ENCODE data around the gene MMADHC. TPM values are rescaled to one million over a fixed set of nuclear protein-coding genes. Genes with fewer than 3 reads are reported as not detected.
A peak's percentile ranks its signal among the peaks of the same experiment; 100 is the strongest.

Gene MMADHC
- total RNA-seq, 2 donors from 2014 or later, result 63.7 to 121 TPM

DNA sequence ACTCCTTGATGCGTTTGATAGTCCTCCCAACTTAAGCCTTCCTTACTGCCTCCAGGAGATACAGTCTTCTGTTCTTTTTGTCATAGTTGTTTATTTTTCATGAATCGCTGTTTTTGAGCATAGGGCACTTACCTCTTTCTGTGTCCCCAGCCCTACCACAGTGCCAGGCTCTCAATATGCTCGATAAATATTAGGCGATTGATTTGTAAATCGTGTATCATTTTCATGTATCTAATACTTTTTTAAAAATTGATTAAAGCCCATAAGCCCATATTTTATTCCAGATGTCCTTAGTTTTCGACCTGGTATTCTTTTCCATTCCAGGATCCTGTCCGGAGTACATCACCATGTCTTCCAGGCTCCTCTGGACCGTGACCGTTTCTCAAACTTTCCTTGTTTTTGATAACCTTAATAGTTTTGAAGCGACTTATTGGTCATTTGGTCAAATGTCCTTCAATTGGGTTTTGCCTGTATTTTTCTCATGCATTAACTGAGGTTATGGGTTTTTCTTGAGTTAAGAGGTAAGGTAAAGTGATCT lies 444 bp upstream of the MMADHC start:
- no peaks in the 10 kb centered on the region for H3K27me3 ChIP-seq (replicated peaks; ENCODE audit: insufficient read depth)
- H3K9me3 ChIP-seq, result no peaks in the 10 kb centered on the region
- WGBS, result 57% methylated on average over 10 of the region's 10 CpGs
- H3K27ac ChIP-seq, result peak overlapping the region; percentile 90 to 98
- H3K4me3 ChIP-seq, result peak overlapping the region; percentile 59 to 90
- TF ChIP-seq POLR2A (IDR thresholded peaks at IDR 0.05) (no peak), POLR2AphosphoS5 (IDR thresholded peaks at IDR 0.05) (no peak)
- TF ChIP-seq, protein P1, sequence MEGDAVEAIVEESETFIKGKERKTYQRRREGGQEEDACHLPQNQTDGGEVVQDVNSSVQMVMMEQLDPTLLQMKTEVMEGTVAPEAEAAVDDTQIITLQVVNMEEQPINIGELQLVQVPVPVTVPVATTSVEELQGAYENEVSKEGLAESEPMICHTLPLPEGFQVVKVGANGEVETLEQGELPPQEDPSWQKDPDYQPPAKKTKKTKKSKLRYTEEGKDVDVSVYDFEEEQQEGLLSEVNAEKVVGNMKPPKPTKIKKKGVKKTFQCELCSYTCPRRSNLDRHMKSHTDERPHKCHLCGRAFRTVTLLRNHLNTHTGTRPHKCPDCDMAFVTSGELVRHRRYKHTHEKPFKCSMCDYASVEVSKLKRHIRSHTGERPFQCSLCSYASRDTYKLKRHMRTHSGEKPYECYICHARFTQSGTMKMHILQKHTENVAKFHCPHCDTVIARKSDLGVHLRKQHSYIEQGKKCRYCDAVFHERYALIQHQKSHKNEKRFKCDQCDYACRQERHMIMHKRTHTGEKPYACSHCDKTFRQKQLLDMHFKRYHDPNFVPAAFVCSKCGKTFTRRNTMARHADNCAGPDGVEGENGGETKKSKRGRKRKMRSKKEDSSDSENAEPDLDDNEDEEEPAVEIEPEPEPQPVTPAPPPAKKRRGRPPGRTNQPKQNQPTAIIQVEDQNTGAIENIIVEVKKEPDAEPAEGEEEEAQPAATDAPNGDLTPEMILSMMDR (IDR thresholded peaks at IDR 0.05), result no peak
- no peaks in the 10 kb centered on the region for H3K4me1 ChIP-seq (replicated peaks)
- H3K36me3 ChIP-seq, result no peaks in the 10 kb centered on the region
- intact Hi-C loops (cut with DNase I), result no loop called here
- DNase-seq (ENCODE audit: low spot score), result no peak

DNA sequence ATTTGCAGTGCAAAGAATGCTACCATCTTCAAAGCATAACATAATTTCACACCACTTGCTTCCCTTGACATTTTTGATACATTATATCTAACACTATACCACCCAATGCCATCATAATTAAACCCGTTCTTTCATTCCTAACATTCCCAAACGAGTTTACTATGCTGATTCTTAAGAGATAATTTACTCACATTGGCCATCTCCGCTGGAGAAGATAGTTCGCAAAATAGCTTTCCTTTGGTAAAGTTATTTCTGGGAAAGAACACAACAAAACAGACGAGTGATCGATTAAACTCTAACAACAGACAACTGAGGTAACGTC lies 716 bp downstream of the MMADHC start:
- peak overlapping the region; percentile 59 to 90 for H3K4me3 ChIP-seq
- TF ChIP-seq POLR2A (IDR thresholded peaks at IDR 0.05) (no peak), POLR2AphosphoS5 (IDR thresholded peaks at IDR 0.05) (no peak)
- TF ChIP-seq, protein P1 (IDR thresholded peaks at IDR 0.05), result no peak
- no peak for DNase-seq (ENCODE audit: low spot score)
- WGBS, result 1% methylated on average over 7 of the region's 7 CpGs
- peaks cover 3% of the 10 kb centered on the region for H3K4me1 ChIP-seq (replicated peaks)
- H3K27me3 ChIP-seq (replicated peaks; ENCODE audit: insufficient read depth), result no peaks in the 10 kb centered on the region
- intact Hi-C loops (cut with DNase I), result no loop called here
- no peaks in the 10 kb centered on the region for H3K9me3 ChIP-seq
- H3K27ac ChIP-seq, result peak overlapping the region; percentile 90 to 98
- no peaks in the 10 kb centered on the region for H3K36me3 ChIP-seq

DNA sequence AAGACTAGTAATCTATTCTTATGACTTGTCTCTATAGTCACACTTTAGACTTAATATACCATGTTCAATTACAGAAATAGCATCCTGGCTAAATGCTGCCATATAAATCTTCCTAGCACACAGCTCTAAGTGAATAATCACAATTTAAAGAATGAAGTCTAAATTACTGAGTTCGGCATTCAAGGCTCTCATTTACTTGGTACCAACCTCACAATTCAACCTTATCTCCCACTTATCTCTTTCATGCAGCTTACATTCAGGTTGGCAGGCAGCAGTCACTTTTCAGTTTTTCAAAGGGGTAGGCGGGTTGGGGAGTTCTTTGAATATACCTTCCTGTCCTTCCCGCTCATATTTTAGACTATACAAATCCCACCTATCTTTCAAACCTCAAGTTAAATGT lies 1.5 kb downstream of the MMADHC start:
- TF ChIP-seq POLR2A (IDR thresholded peaks at IDR 0.05) (no peak), POLR2AphosphoS5 (IDR thresholded peaks at IDR 0.05) (no peak)
- TF ChIP-seq, protein P1 (IDR thresholded peaks at IDR 0.05), result no peak
- Histone ChIP-seq H3K9me3 (no peaks in the 10 kb centered on the region), H3K27me3 (replicated peaks; ENCODE audit: insufficient read depth) (no peaks in the 10 kb centered on the region), H3K4me3 (peak overlapping the region; percentile 59 to 90), H3K36me3 (peaks cover 0 to 6% of the 10 kb centered on the region in 2 donors), H3K27ac (no peak overlapping the region), H3K4me1 (replicated peaks) (peaks cover 3% of the 10 kb centered on the region)
- WGBS, result 64% methylated on average over 3 of the region's 3 CpGs
- intact Hi-C loops (cut with DNase I), result no loop called here
- no peak for DNase-seq (ENCODE audit: low spot score)

DNA sequence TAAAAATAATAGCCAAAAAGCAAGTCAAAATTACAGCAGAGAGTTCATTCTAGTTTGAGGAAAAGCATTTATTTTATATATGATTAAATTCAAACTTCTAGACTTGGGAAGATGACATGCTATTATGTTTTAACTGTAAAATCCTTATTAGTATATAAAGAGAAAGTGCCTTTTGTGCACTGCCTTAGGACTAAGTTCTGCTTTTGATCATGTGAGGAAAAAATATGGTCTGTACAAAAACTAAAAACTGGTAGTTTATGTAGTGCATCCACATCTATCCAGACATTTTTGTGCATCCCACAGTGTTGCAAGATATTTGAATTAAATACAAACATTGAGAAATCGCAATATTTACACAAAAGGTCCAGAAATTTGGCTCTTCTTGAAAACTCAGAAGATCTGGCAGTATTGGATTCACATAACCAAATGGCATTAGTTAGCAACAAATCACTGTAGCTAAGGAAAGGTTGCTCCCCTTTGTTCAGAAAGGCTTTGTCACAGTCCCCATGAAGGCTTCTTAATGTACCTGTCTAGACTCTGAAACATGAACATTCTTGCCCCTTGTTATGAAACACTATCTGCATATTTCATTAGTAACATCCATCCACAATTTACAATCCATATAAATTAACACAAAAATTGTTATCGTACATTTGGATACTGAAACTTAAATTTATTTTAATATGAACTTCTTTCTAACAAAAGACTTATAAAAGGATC lies 2.2 kb downstream of the MMADHC start:
- TF ChIP-seq POLR2AphosphoS5 (IDR thresholded peaks at IDR 0.05) (no peak), POLR2A (IDR thresholded peaks at IDR 0.05) (no peak)
- TF ChIP-seq, protein P1 (IDR thresholded peaks at IDR 0.05), result no peak
- Histone ChIP-seq H3K4me1 (replicated peaks) (peaks cover 3% of the 10 kb centered on the region), H3K36me3 (peaks cover 0 to 11% of the 10 kb centered on the region in 2 donors), H3K4me3 (peak overlapping the region in 1 of 2 donors; percentile 90), H3K27ac (no peak overlapping the region), H3K27me3 (replicated peaks; ENCODE audit: insufficient read depth) (no peaks in the 10 kb centered on the region), H3K9me3 (no peaks in the 10 kb centered on the region)
- intact Hi-C loops (cut with DNase I), result no loop called here
- 74% methylated on average over 2 of the region's 2 CpGs for WGBS
- DNase-seq (ENCODE audit: low spot score), result no peak

Measured in prostate gland (tissue), 2 donors.